OCI-LY3 (cell line): ENCODE results near the gene LSM14B.

Experiments used
- CTCF ChIP-seq: fragments of 200-600, 300-600 bp; sonication (generic); IDR thresholded peaks from 2 replicates; pipeline ENCODE4 v1.5.1; 2014; ENCODE audit warnings: antibody characterized with exemption, low read length, low read depth
- EZH2phosphoT487 ChIP-seq: fragments of 200-600 bp; shearing (Covaris generic); IDR thresholded peaks from 2 replicates; pipeline ENCODE4 v1.6.1; 2018; ENCODE audit warnings: antibody characterized with exemption, mixed run types, low read depth

GRCh38 chr20:62151225-62151624, 28.9 kb downstream of the LSM14B start:
- no peak for TF ChIP-seq CTCF
- no peak for TF ChIP-seq EZH2phosphoT487
